Stimulated activated CD8-positive, alpha-beta memory T cell treated with anti-CD3 and anti-CD28 coated beads, Interleukin-15, amount 100 ng/mL, for 4 hours (primary cell): ENCODE data around the gene ETNK2.

Experiments used
- DNase-seq, 2 donors: peaks; one replicate each; pipeline ENCODE4 v3.0.0-alpha.2; 2020; ENCODE audit warnings: low read depth in 2 of 2

Gene ETNK2

GRCh38 chr1:204177133-204177532, 25.3 kb upstream of the ETNK2 start:
- DNase-seq: no peak

DNA sequence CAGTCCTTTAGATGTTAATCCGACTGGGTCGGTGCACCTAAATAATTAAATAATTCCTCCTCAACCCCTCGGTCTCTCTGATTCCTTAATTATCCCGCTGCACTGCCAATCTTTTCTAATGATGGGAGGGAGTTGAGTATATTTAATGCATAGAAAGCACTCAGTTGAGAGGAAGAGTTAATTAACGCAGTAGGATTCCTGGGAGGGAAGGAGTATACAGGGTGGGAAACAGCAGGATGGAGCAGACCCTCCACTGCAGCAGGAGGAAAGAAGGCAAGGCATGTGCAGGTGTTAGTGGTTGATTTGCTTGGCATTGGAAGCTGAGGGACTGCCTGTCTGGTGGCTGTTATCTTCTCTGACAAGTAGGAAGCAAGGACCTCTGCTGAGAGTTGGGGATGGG, 24.2 kb upstream of the ETNK2 start:
- no peak for DNase-seq

DNA sequence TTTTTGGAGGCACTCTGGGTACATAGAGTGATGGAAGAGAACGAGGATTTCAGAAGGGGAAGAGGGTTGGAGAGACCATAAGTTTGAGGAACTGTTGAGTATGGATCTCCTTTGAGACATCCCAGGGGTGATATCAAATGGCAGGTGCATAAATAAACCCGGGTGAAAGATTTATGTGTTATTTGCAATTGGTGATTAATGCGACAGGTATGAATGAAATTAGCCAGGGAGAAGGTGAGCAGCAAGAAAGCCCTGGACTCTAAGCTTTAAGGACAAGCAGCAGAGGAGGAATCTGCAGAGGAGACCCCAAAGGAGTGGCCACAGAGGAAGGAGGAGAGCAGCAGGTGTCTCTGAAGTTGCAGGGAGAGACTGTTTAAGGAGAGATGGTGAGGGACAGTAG, 23.1 kb upstream of the ETNK2 start:
- DNase-seq: no peak

- no peak for DNase-seq
Measured at GRCh38 chr1:204172404-204173029, 20.7 kb upstream of the ETNK2 start.

- no peak for DNase-seq
Measured at GRCh38 chr1:204171751-204172178, 19.9 kb upstream of the ETNK2 start.

GRCh38 chr1:204170494-204171155, 18.8 kb upstream of the ETNK2 start:
- DNase-seq: no peak

DNA sequence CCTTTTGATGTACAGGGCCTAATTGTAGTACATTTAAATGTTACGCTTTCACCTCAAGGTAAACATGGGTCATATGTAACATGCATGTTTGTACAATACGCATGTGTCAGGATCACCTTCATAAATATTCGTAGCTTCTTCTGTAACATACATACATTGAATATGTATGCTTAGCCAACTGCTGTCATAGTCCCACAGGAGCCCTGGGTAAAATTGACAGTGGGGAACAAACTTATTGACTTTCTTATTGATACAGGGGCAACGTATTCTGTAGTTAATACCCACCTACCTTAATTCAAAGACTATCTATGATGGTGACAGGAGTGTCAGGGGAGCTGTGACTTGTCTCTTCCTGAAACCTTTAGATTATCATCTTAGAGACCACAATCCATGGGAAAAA, 18.0 kb upstream of the ETNK2 start:
- no peak for DNase-seq

GRCh38 chr1:204167730-204168129, 15.9 kb upstream of the ETNK2 start:
- no peak for DNase-seq

GRCh38 chr1:204166219-204166618, 14.4 kb upstream of the ETNK2 start, which contains the start of gene REN:
TSS of gene REN (minus strand) at chr1:204166337. CDS start at chr1:204166293, 44 bp downstream.
- DNase-seq: no peak

GRCh38 chr1:204162494-204163074, 10.7 kb upstream of the ETNK2 start:
- peak; percentile 50 to 64 for DNase-seq

GRCh38 chr1:204161609-204162493, 10.0 kb upstream of the ETNK2 start:
- DNase-seq: no peak

DNA sequence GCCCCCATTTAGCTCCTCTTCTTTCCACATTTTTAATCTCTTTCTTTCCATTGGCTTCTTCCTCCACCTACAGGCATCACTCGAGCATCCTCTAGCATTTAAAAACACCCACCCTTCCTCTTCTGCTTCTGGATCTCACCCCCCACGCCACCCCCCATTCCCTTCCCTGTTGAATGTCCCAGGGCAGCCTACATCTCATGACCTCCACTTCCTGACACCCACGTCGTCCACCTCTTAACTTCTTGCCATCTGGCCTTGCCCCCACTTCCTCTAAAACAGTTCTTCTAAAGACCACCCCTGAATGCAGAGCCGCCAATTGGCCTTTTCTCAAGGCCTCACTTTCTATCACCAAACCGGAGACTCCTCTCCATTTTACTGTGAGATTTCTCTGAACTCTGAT, 6.1 kb upstream of the ETNK2 start:
- DNase-seq: no peak

DNA sequence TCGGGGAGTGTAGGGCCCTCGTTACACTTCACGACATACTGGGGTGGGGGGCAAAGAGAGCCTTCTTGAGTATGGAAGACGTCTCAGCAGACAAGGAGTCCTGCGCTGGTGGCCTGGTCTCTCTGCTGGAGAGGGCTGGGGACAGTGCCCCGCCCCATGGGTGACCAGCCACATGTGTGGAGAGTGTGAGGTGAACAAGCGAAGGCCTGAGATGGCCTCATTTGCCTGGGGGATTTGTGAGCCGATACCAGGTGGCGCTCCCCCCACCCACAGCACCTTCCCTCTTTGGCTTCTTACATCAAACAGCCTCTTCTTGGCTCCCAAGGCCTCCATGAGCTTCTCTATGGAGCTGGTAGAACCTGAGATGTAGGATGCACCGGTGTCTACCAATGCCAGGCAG, 4.0 kb upstream of the ETNK2 start:
- no peak for DNase-seq

DNA sequence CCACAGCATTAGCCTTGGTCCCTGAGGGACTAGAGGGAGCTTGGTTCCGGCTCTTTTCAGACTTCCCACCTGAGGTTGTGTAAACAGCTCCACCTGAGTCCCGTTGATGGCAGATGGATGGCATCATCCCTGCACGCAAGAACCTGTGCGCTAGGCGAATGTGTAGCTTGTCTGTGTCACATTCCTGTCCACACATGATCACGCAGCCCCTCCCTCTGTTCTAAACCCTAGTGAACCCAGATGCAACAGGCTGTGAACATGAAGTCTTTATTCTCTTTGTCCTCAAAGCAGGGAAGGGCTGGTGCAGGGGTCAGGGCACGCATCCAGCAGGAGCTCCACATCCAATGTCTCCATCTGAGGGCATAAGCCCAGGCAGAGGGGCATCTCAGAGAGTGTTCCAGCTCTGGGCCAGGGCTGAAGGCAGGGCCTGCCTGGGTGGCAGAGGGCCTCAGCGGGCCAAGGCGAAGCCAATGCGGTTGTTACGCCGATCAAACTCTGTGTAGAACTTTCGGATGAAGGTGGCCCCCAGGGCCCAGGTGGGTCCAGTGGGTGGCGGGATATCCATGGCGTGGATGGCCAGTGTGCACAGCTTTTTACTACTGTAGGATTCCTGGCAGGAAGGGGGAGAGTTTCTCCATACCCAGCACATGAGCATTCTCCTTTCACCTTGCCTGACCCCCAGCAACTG, 2.9 kb upstream of the ETNK2 start:
- DNase-seq: no peak

DNA sequence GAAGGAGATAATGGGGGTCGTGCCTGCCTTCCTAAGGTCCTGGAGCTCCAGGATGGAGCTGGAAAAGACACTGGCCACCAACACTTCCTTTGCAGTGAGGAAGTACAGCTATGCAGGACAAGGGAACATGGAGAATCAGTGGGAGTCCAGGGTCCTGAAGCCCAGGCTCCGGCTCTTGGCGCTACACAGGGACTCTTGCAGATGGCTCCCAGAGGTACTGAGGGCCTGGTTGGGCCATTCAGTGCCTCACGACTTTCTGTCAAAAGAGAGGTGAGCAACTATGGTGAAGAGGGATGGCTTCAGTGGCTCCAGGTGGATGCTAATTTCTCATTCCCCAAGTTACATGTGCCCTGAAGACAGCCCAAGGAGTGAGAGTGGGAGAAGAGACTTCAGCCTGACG, 1.8 kb upstream of the ETNK2 start:
- DNase-seq: no peak

DNA sequence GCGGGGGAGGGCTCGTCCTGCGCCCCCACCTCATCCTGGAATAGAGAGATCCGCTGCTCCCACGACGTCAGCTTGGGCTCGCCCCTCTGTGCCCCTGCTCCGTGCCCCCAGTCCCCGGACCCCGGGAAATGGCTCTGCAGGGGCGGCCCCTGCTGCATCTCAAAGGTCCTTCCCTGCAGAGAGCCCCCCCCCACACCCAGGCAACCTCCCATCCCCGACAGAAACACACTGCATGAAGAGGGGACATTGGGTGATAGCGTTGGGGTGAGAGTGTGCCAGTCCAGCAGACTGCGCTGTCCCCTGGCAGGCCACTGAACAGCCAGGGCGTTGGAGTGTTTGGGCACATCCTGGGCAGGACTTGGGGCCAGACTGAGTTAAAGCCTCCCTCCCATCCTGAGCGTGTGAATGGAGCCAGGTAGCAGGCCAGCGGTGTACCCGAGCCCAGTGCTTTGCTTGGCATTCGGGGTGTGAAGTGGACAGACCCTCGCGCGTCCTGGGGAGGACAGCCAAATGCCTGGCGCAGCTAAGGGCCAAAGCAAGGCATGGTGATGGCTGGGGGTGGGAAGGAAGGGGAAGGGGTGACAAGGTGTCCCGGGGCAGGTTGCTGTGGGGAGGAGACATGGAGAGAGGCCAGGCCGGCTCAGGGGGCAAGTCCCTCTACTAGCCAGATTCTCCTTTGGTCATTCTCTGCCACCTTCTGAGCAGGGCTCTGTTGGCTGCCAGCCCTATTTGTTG, 633 bp upstream of the ETNK2 start:
- no peak for DNase-seq

GRCh38 chr1:204150702-204151551, 917 bp downstream of the ETNK2 start:
- DNase-seq: no peak

DNA sequence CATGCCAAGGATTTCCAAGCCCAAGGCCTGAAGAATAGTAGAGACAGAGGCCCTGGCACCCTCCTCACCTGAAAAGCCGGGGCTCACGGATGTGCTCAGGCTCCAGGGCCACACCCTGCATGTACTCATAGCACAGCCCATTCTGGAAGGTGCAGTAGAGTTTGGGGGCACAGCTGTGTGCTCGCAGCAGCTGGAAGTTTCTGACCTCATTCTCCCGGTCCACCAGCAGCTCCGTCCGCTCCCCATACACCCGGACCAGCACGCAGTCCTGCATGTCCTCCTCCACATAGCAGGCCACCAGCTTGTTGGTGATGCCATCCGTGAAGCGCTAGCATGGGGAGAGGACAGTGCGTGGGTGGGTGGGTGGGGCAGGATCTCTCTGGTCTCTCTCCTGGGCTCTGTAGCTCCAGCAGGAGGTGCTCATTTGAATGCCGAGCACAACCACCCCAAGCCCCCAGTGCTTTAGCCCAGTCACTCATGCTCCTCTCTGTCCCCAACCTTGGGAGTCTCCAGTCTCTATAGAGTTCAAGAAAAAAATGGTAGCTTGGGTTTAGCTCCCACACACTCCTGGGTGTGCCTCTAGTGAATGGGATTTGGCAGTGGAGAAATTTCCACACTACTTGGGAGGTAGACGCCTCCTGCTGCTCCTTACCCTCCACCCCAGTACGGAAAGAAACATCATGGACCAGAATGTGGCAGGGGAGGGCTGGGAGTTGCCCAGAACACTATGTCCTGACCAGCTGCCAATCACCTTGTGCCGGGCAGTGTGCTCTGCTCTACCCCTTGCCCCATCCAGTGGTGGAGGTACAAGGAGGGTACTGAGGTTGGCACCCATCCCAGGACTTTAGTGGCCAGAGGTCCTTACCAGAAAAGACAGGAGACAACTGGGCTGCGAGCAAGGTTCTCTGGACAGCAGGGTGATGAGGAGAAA, 1.9 kb downstream of the ETNK2 start:
- no peak for DNase-seq

DNA sequence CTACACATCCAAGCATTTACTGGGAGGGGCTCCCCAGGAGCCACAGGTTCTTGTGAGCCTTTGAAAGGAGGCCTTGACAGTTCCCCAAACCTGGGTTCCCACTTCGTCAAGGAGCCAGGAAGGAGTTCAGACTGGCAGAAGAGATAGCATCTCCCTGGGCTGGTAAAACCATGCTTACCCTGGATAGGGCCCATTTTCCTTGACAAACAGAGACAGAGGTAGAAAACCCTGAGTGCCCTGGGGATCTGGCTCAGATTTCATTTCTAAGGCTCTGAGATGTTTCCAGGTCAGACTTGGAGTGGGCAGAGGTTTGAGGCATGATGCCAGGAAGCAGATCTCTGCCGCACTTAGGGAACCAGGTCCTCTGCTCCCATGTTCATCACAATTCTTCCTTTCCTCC, 2.7 kb downstream of the ETNK2 start:
- DNase-seq: no peak
